Measurements from ENCODE around the gene CLEC2B. TPM values are rescaled to one million over a fixed set of nuclear protein-coding genes. Genes with fewer than 3 reads are reported as not detected.

CLEC2B gene
- total RNA-seq, 1 experiment from 2014 or later, result 12.3 TPM

- Histone ChIP-seq H3K36me3 (ENCODE audit: insufficient read depth, low read length, poor library complexity, severe bottlenecking) (no peaks in the 10 kb centered on the region), H3K4me3 (ENCODE audit: low read depth, low read length, poor library complexity, severe bottlenecking) (no peak overlapping the region), H3K27ac (ENCODE audit: low read depth, low read length, poor library complexity, severe bottlenecking) (no peak overlapping the region), H3K9me3 (ENCODE audit: low read depth, low read length, poor library complexity, severe bottlenecking) (no peaks in the 10 kb centered on the region), H3K4me1 (ENCODE audit: insufficient read depth, low read length, poor library complexity, severe bottlenecking) (no peaks in the 10 kb centered on the region), H3K27me3 (replicated peaks; ENCODE audit: insufficient read depth, low read depth, low read length, poor library complexity) (no peaks in the 10 kb centered on the region)
- CTCF ChIA-PET, result no interaction called here
- POLR2A ChIA-PET (ENCODE audit: low non-redundant PET), result no interaction called here
- intact Hi-C loops (cut with micrococcal nuclease; ENCODE audit: unreplicated experiment), result no loop called here
- no TSS peak for BruUV-seq (replicated peaks)
- TF ChIP-seq, protein P1, sequence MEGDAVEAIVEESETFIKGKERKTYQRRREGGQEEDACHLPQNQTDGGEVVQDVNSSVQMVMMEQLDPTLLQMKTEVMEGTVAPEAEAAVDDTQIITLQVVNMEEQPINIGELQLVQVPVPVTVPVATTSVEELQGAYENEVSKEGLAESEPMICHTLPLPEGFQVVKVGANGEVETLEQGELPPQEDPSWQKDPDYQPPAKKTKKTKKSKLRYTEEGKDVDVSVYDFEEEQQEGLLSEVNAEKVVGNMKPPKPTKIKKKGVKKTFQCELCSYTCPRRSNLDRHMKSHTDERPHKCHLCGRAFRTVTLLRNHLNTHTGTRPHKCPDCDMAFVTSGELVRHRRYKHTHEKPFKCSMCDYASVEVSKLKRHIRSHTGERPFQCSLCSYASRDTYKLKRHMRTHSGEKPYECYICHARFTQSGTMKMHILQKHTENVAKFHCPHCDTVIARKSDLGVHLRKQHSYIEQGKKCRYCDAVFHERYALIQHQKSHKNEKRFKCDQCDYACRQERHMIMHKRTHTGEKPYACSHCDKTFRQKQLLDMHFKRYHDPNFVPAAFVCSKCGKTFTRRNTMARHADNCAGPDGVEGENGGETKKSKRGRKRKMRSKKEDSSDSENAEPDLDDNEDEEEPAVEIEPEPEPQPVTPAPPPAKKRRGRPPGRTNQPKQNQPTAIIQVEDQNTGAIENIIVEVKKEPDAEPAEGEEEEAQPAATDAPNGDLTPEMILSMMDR (conservative IDR thresholded peaks at IDR 0.05; ENCODE audit: low read depth, low read length), result no peak
- TF ChIP-seq EZH2 (IDR thresholded peaks at IDR 0.05; ENCODE audit: borderline replicate concordance, low read depth, low read length, poor library complexity, severe bottlenecking), result no peak
- DNase-seq (ENCODE audit: low spot score), result no peak
These were observed 13.0 kb downstream of the CLEC2B start for GRCh38 chr12:9856151-9856550.

GRCh38 chr12:9851927-9852326 is 17.2 kb downstream of the CLEC2B start:
- Histone ChIP-seq H3K27me3 (replicated peaks; ENCODE audit: insufficient read depth, low read depth, low read length, poor library complexity) (no peaks in the 10 kb centered on the region), H3K4me1 (ENCODE audit: insufficient read depth, low read length, poor library complexity, severe bottlenecking) (no peaks in the 10 kb centered on the region), H3K9me3 (ENCODE audit: low read depth, low read length, poor library complexity, severe bottlenecking) (no peaks in the 10 kb centered on the region), H3K36me3 (ENCODE audit: insufficient read depth, low read length, poor library complexity, severe bottlenecking) (no peaks in the 10 kb centered on the region), H3K4me3 (ENCODE audit: low read depth, low read length, poor library complexity, severe bottlenecking) (no peak overlapping the region), H3K27ac (ENCODE audit: low read depth, low read length, poor library complexity, severe bottlenecking) (no peak overlapping the region)
- BruUV-seq (replicated peaks), result no TSS peak
- intact Hi-C loops (cut with micrococcal nuclease; ENCODE audit: unreplicated experiment), result no loop called here
- POLR2A ChIA-PET (ENCODE audit: low non-redundant PET), result no interaction called here
- DNase-seq (ENCODE audit: low spot score), result no peak
- TF ChIP-seq, protein P1 (conservative IDR thresholded peaks at IDR 0.05; ENCODE audit: low read depth, low read length), result no peak
- TF ChIP-seq EZH2 (IDR thresholded peaks at IDR 0.05; ENCODE audit: borderline replicate concordance, low read depth, low read length, poor library complexity, severe bottlenecking), result no peak
- CTCF ChIA-PET, result no interaction called here

DNA sequence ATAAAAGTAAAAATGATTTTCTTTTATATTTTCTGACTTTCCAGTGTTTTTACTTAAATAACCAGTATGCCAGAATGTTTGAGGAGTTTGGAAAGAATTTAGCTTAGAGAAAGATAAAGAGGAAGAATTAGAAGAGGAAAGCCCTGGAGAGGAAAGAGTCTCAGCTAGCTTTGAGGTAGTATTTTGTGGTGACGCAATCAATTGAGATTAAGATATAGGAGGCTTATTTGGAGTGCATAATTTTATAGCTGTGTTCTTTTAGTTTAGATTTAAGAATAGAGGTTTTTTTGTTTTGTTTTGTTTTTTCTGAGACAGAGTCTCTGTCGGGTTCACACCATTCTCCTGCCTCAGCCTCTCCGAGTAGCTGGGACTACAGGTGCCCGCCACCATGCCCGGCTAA is 18.1 kb downstream of the CLEC2B start:
- no peaks in the 10 kb centered on the region for H3K36me3 ChIP-seq (ENCODE audit: insufficient read depth, low read length, poor library complexity, severe bottlenecking)
- no peak overlapping the region for H3K4me3 ChIP-seq (ENCODE audit: low read depth, low read length, poor library complexity, severe bottlenecking)
- no peaks in the 10 kb centered on the region for H3K9me3 ChIP-seq (ENCODE audit: low read depth, low read length, poor library complexity, severe bottlenecking)
- POLR2A ChIA-PET (ENCODE audit: low non-redundant PET), result interaction anchor here (0.6 kb wide), 1 partner anchor 12 kb away, joined by 15 read pairs; no protein-coding TSS in a partner anchor
- BruUV-seq (replicated peaks), result no TSS peak
- TF ChIP-seq, protein P1 (conservative IDR thresholded peaks at IDR 0.05; ENCODE audit: low read depth, low read length), result no peak
- no peak for TF ChIP-seq EZH2 (IDR thresholded peaks at IDR 0.05; ENCODE audit: borderline replicate concordance, low read depth, low read length, poor library complexity, severe bottlenecking)
- H3K27ac ChIP-seq (ENCODE audit: low read depth, low read length, poor library complexity, severe bottlenecking), result no peak overlapping the region
- no peak for DNase-seq (ENCODE audit: low spot score)
- no peaks in the 10 kb centered on the region for H3K27me3 ChIP-seq (replicated peaks; ENCODE audit: insufficient read depth, low read depth, low read length, poor library complexity)
- H3K4me1 ChIP-seq (ENCODE audit: insufficient read depth, low read length, poor library complexity, severe bottlenecking), result no peaks in the 10 kb centered on the region
- CTCF ChIA-PET, result no interaction called here
- intact Hi-C loops (cut with micrococcal nuclease; ENCODE audit: unreplicated experiment), result no loop called here
